Upper lobe of left lung (tissue), 4 donors: ENCODE data around the gene C3orf20.

Experiments
- EP300 ChIP-seq, 4 donors: sonication (generic); formaldehyde crosslinking; IDR thresholded peaks; one replicate each; pipeline ENCODE4 v1.5.1; 2017; ENCODE audit warnings: antibody characterized with exemption in 4 of 4, control low read depth in 2 of 4
- POLR2A ChIP-seq, 4 donors: fragments of 450-650 bp; IDR thresholded peaks; one replicate each; pipeline ENCODE4 v1.5.1; 2016 to 2017; ENCODE audit warnings: antibody characterized with exemption in 4 of 4, mild to moderate bottlenecking in 2 of 4
- POLR2AphosphoS5 ChIP-seq, 2 donors: sonication (generic); formaldehyde crosslinking; IDR thresholded peaks; one replicate each; pipeline ENCODE4 v1.5.1; 2017; ENCODE audit warnings: antibody characterized with exemption in 2 of 2
- TF ChIP-seq, protein P1 (sequence below), 6 experiments: fragments of 450-650 bp in 4 of 6; fragments of 200-600 bp in 2 of 6; sonication (generic) in 2 of 6; IDR thresholded peaks; one replicate each; pipeline ENCODE4 v1.5.1; 2016 to 2019; ENCODE audit warnings: antibody characterized with exemption in 6 of 6

DNA sequence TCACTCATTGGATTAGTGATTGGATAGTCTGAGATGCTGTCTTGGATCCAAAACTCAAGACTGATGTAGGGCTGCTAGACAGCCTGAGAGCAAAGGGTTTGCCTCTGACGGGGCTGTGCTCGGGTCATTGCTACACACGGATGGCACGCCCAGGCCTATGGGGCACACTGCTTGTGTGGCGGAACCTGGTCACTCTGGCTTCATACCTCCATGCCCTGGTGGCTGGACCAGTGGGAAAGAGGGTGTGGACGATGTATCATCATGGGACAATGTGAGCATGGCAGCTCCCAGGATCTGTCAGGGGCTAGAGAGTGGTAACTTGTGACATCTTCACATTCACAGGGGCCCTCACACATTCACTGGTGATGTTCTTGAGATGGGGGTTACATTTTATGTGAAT is 41.5 kb upstream of the C3orf20 start:
- TF ChIP-seq, protein P1, sequence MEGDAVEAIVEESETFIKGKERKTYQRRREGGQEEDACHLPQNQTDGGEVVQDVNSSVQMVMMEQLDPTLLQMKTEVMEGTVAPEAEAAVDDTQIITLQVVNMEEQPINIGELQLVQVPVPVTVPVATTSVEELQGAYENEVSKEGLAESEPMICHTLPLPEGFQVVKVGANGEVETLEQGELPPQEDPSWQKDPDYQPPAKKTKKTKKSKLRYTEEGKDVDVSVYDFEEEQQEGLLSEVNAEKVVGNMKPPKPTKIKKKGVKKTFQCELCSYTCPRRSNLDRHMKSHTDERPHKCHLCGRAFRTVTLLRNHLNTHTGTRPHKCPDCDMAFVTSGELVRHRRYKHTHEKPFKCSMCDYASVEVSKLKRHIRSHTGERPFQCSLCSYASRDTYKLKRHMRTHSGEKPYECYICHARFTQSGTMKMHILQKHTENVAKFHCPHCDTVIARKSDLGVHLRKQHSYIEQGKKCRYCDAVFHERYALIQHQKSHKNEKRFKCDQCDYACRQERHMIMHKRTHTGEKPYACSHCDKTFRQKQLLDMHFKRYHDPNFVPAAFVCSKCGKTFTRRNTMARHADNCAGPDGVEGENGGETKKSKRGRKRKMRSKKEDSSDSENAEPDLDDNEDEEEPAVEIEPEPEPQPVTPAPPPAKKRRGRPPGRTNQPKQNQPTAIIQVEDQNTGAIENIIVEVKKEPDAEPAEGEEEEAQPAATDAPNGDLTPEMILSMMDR (IDR thresholded peaks at IDR 0.05), result no peak
- no peak for TF ChIP-seq EP300 (IDR thresholded peaks at IDR 0.05)
- no peak for TF ChIP-seq POLR2A (IDR thresholded peaks at IDR 0.05)
- TF ChIP-seq POLR2AphosphoS5 (IDR thresholded peaks at IDR 0.05), result no peak
